SJSA1 (cell line): ENCODE measurements around the gene CD74. TPM values are rescaled to one million over a fixed set of nuclear protein-coding genes. Genes with fewer than 3 reads are reported as not detected.

Experiments used
- DNase-seq, 2 experiments: peaks; one replicate each; pipeline ENCODE4 v3.0.0-alpha.2; 2015 to 2020; ENCODE audit warnings: low spot score in 2 of 2, low read depth in 1 of 2
- H3K27ac ChIP-seq: fragments of 250-450 bp; sonication (Bioruptor Pico); 2 replicates; pipeline ENCODE4 v1.5.1; 2020; ENCODE audit warnings: mild to moderate bottlenecking, moderate library complexity
- H3K27me3 ChIP-seq: fragments of 250-450 bp; sonication (Bioruptor Pico); replicated peaks from 2 replicates; pipeline ENCODE4 v1.5.1; 2020; ENCODE audit warnings: mild to moderate bottlenecking, moderate library complexity
- H3K36me3 ChIP-seq: fragments of 250-450 bp; sonication (Bioruptor Pico); 2 replicates; pipeline ENCODE4 v1.5.1; 2020; ENCODE audit warnings: mild to moderate bottlenecking
- H3K4me1 ChIP-seq: fragments of 250-450 bp; sonication (Bioruptor Pico); replicated peaks from 2 replicates; pipeline ENCODE4 v1.6.1; 2021; ENCODE audit warnings: mild to moderate bottlenecking
- H3K4me3 ChIP-seq: fragments of 250-450 bp; sonication (Bioruptor Pico); 2 replicates; pipeline ENCODE4 v1.5.1; 2020; ENCODE audit warnings: mild to moderate bottlenecking
- H3K9me3 ChIP-seq: fragments of 250-450 bp; sonication (Bioruptor Pico); replicated peaks from 2 replicates; pipeline ENCODE4 v1.5.1; 2020; ENCODE audit warnings: mild to moderate bottlenecking
- total RNA-seq: library from RNA; depleted of rRNA; stranded (reverse); fragments of >200 nt; shearing (Covaris generic); gene quantifications from 2 replicates; pipeline ENCODE4 v1.2.3, GENCODE V29; 2014

CD74 gene
- total RNA-seq, 1 experiment from 2014 or later, result not detected

DNA sequence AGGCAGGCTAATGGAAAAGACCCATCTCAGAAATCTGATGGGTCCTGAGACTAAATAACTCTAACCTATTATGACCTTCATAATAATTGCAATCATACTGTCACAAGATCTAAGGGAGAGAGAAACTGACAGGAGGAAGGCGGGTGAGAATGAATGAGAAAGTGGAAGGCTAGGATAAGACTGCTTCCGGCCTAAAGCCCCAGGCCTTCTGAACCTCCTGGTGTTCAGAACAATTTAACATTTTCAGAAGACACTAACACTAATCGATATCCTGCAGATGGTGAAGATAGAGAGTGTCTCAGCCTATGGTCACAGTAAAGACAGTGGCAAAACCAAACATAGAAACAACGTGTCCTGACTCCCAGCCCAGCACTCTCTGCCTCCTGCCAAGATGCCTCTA is 35.6 kb upstream of the CD74 start:
- H3K9me3 ChIP-seq, result no peaks in the 10 kb centered on the region
- H3K4me3 ChIP-seq, result peak overlapping the region; percentile 71
- DNase-seq, result no peak
- H3K4me1 ChIP-seq, result peaks cover 10% of the 10 kb centered on the region
- no peaks in the 10 kb centered on the region for H3K27me3 ChIP-seq
- H3K27ac ChIP-seq, result peak overlapping the region; percentile 98; the same call in 1 of the 2 replicates
- peaks cover 62% of the 10 kb centered on the region for H3K36me3 ChIP-seq

DNA sequence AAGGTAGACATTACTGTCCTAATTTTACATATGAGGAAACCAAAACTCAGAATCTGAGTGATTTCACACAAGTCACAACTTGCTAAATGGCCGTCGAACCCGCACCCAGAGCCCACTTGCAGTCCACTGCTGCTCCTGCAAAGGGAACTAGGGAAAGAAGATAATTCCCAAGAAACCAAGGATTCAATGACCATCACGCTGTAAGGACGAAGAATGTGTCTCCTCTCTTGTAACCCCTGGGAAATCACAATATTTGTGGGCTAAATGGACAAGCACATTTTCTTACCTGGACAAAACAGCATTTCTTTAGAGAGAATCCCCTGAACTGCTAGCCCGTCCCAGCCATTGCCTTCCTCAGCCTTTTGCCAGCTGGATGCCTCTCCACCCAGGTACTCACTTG is 34.5 kb upstream of the CD74 start:
- Histone ChIP-seq H3K4me3 (no peak overlapping the region), H3K9me3 (no peaks in the 10 kb centered on the region), H3K27me3 (no peaks in the 10 kb centered on the region), H3K36me3 (peaks cover 73% of the 10 kb centered on the region), H3K4me1 (peaks cover 10% of the 10 kb centered on the region), H3K27ac (no peak overlapping the region)
- no peak for DNase-seq

DNA sequence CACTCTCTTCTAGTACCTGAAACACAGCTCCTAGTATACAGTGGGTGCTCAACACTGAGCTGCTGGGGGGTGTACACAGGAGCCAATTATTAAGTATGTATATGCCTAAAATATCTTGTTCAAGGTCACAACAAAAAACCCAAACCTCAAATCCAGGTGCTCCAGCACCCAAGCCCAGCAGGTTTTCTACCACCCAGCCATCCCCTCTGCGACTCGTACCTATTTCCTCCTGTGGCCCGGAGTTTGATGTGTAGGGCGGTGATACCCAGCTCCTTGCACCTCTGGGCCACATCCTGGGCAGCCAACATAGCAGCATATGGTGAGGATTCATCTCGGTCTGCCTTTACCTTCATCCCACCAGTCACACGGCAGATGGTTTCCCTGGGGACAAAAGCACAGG is 33.9 kb upstream of the CD74 start:
- H3K4me3 ChIP-seq, result no peak overlapping the region
- H3K9me3 ChIP-seq, result no peaks in the 10 kb centered on the region

DNA sequence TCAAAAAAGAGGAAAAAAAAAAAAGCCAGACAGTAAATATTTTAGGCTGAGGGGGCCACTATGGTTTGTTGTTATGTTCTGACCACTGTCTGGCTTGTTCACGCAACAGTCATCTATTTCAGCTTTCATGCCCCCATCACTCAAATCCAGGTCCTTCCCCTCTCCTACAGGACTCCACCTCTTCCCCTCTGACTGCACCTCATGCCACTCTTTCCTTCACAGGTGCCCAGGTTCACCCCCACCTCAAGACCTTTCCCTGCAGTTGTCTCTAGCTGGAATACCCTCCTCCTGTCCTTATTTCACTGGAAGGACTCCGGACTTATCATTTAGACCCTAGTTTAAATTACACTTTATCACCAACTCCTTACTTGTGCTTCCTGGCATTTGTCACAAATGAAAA is 33.4 kb upstream of the CD74 start:
- Histone ChIP-seq H3K27me3 (no peaks in the 10 kb centered on the region), H3K36me3 (peaks cover 84% of the 10 kb centered on the region), H3K4me1 (peaks cover 10% of the 10 kb centered on the region), H3K27ac (no peak overlapping the region), H3K9me3 (no peaks in the 10 kb centered on the region), H3K4me3 (no peak overlapping the region)
- DNase-seq, result no peak

More for the DNA sequence above, 33.9 kb upstream of the CD74 start:
- Histone ChIP-seq H3K4me1 (peaks cover 10% of the 10 kb centered on the region), H3K27me3 (no peaks in the 10 kb centered on the region), H3K36me3 (peaks cover 79% of the 10 kb centered on the region), H3K27ac (no peak overlapping the region)
- no peak for DNase-seq

DNA sequence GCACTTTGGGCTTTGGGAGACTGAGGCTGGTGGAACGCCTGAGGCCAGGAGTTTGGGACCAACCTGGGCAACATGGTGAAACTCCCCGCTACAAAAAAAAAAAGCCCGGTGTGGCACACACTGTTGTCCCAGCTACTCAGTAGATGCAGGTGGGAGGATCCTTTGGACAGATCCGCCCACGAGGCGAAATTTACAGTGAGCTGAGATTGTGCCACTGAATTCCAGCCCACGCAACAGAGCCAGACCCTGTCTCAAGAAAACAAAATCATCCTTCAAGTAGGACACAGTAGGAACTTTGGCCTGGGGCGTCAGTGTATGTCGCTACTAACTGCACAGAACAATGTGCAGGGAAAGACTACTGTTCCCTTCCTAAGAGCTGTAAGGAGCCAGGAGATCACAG is 32.1 kb upstream of the CD74 start:
- no peak for DNase-seq
- Histone ChIP-seq H3K36me3 (peaks cover 85% of the 10 kb centered on the region), H3K4me1 (peaks cover 10% of the 10 kb centered on the region), H3K4me3 (no peak overlapping the region), H3K27me3 (no peaks in the 10 kb centered on the region), H3K9me3 (no peaks in the 10 kb centered on the region), H3K27ac (no peak overlapping the region)

DNA sequence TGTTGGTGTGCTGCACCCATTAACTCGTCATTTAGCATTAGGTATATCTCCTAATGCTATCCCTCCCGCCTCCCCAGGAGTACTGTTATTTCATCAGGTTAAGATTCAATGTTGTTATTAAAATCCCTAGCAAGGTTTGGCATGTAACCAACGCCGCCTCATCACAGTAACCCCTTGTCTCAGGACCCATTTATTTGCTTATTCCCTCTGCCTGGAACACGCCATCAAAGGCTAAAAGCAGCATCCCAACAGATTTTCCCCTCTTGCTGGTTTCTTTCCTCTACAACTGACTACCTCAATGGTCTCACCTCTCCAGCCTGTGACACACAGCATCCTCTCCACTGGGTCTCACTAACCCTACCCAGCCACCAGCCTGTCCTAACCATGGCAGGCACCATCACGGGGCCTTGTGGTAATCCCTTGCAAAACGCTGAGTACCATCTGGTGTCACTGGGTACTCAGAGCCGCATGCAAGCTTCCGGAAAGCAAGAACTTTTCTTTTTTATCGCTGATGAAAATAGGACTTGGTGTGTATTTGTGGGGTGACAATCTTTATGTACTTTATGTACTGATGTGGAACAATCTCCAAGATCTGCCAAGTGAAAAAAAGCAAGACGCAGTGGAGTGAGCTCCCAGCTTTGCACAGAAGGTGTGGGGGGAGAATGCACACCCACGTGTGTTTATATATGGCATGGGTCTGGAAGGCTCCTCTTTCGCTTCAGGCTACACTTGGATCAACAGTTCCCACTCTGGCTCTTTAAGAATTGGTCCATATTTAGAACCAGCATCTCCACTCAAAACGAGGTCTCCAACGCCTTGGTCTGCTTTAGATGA is 30.7 kb upstream of the CD74 start:
- DNase-seq, result no peak
- Histone ChIP-seq H3K27me3 (no peaks in the 10 kb centered on the region), H3K27ac (no peak overlapping the region), H3K4me3 (no peak overlapping the region), H3K9me3 (no peaks in the 10 kb centered on the region), H3K36me3 (peaks cover 75% of the 10 kb centered on the region), H3K4me1 (peaks cover 9% of the 10 kb centered on the region)

DNA sequence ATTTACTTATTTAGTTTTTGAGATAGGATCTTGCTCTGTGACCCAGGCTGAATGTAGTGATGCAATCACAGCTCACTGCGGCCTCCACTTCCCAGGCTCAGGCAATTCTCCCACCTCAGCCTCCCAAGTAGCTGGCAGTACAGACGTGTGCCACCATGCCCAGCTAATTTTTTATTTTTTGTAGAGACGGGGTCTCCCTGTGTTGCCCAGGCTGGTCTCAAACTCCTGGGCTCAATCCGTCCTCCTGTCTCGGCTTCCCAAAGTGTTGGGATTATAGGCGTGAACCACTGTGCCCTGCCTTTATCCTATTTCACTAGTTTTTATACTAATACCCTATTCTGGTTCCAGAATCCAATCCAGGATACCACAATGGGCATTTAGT is 30.0 kb upstream of the CD74 start:
- Histone ChIP-seq H3K36me3 (peaks cover 67% of the 10 kb centered on the region), H3K27me3 (no peaks in the 10 kb centered on the region), H3K4me3 (no peak overlapping the region), H3K4me1 (peaks cover 1% of the 10 kb centered on the region), H3K27ac (no peak overlapping the region), H3K9me3 (no peaks in the 10 kb centered on the region)
- DNase-seq, result no peak

DNA sequence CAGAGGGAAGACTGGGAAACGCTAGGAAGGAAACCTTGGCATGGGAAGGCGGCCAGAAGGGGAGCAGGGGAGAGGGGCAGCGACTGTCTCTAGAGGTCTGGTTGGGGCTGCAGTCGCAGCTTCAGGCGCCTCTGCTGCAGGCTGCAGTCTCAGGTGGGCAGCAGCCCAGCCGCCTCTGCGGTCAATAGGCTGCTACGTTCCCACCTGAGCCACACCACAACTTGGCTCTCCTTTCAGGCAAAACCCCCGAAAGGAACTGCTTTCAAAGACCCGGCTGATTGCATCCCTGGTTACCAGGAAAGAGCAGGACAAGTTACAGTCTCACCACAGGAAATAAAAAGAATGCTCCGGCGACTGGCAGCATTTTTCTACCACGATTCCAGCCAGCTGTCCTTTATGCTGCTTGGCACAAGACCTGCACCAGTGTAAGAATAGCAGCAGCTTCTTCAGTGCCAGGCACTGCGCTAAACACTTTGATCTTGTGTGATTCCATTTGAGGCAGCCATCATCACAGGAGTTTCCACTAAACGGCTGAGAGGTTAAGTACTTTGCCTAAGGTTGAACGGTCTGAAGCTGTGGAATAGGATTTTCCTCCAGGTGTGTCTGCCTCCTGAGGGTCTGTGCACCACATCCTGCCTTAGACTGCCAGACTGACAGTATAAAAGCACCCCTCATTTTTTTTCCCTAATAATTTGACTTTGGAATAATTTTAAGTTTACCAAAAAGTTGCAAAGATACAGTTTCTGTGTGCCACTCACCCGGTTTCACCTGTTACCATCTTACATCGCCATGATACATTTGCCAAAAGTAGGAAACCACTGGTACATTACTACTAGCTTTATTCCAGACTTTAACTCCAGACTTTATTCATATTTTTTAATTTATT is 29.3 kb upstream of the CD74 start:
- Histone ChIP-seq H3K9me3 (no peaks in the 10 kb centered on the region), H3K27me3 (no peaks in the 10 kb centered on the region), H3K4me3 (no peak overlapping the region), H3K27ac (no peak overlapping the region), H3K4me1 (no peaks in the 10 kb centered on the region), H3K36me3 (peaks cover 61% of the 10 kb centered on the region)
- no peak for DNase-seq

DNA sequence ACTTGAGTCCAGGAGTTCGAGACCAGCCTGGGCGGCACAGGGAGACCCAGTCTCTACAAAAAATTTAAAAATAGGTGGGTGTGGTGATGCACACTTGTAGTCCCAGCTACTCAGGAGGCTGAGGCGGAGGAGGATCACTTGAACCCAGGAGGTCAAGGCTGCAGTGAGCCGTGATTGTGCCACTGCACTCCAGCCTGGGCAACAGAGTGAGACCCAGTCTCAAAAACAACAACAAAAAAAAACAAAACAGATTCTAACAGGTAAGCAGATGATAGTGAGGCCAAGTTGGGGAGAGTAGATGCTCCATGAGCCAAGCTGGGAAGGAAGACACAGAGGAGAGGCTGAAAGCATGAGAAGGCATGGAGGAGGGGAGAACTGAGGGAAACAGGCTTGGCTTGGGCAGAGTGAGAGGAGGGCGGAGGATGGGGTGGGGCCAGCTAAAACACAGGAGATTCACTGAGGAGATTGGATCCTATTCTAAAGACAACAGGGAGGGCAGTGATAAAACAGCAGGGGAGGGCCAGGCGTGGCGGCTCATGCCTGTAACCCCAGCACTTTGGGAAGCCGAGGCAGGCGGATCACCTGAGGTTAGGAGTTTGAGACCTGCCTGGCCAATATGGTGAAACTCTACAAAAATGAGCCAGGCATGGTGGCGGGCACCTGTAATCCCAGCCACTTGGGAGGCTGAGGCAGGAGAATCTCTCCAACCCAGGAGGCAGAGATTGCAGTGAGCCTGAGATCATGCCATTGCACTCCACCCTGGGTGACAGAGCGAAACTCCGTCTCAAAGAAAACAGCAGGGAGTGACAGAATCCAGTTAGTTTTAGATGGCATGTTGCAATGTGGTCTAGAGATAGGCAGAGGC is 28.5 kb upstream of the CD74 start:
- no peak for DNase-seq
- Histone ChIP-seq H3K36me3 (peaks cover 52% of the 10 kb centered on the region), H3K4me3 (no peak overlapping the region), H3K27ac (no peak overlapping the region), H3K27me3 (no peaks in the 10 kb centered on the region), H3K9me3 (no peaks in the 10 kb centered on the region), H3K4me1 (peaks cover 4% of the 10 kb centered on the region)

DNA sequence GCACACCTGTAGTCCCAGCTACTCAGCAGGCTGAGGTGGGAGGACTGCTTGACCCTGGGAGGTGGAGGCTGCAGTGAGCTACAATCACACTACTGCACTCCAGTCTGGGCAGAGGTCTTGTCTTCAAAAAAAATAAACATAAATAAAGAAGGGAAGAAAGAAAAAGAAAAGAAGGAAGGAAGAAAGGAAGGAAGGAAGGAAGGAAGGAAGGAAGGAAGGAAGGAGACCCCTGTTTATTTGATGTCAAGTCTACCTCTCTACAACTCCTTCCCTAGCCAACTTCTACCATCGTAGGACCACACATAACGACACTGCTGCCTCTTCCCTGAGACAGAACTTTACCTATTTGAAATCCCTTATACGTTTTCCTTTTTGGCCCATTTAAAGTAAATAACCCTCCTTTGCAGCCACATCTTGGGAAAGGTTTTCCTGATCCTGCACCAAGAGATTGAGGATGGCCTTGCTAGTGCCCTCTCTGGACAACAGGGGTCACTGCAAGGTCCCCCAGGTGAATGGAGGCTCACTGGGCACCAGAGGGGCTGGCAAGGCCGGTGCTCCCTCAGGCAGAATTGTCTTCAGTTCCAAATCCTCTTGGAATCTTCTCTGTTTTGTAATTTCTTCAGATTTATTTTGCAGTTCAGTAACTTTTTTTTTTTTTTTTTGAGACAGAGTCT is 26.3 kb upstream of the CD74 start:
- H3K9me3 ChIP-seq, result no peaks in the 10 kb centered on the region
- DNase-seq, result peak; percentile 41 to 71
- no peak overlapping the region for H3K4me3 ChIP-seq
- peaks cover 30% of the 10 kb centered on the region for H3K36me3 ChIP-seq
- H3K4me1 ChIP-seq, result peaks cover 15% of the 10 kb centered on the region
- H3K27ac ChIP-seq, result no peak overlapping the region
- H3K27me3 ChIP-seq, result no peaks in the 10 kb centered on the region

DNA sequence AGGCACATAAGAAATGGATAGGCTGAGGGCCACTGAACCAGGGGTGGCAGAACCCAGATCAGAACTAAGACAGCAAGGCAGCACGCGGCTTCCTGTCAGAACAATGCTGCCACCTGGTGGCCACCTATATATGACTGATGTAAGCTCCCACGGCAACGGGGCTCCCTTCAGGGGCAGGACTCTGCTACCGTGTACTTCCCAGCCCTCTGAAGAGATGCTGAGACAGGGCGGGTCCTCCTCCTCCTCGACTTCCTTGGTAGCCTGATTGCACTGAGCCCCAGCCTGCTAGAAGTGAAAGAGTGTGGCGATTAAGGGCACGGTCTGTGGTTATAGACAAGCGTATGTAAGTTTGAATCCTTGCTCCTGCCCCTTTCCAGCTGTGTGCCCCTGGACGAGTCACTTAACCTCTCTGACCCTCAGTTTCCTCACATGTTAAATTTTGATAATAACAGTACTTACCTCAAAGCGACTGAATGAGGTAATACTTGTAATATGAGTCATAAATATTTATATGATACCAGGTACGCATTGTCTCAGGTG is 23.5 kb upstream of the CD74 start:
- DNase-seq, result peak; percentile 78 to 95
- H3K4me3 ChIP-seq, result no peak overlapping the region

DNA sequence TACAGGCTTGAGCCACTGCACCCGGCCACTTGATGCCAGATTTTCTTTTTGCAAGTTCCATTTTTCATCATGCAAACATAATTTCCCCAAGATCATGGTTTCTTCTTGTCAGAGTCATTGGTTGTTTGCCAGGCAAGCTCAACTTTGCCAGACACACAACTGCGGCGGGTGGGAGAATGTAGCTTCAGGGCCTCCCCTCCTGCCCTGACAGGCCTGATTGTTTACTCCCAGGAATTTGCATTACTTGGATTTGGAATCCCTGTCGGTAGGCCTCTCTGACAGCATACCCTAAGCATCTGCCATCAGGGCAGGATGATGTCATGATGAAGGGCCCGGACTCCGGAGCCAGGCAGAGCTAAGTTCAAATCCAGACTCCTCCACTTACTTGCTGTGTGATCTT is 21.8 kb upstream of the CD74 start:
- Histone ChIP-seq H3K27me3 (no peaks in the 10 kb centered on the region), H3K4me3 (no peak overlapping the region), H3K4me1 (peaks cover 15% of the 10 kb centered on the region), H3K27ac (no peak overlapping the region), H3K36me3 (no peaks in the 10 kb centered on the region), H3K9me3 (no peaks in the 10 kb centered on the region)
- DNase-seq, result peak; percentile 71 to 78

More for the DNA sequence above, 23.5 kb upstream of the CD74 start:
- Histone ChIP-seq H3K36me3 (peaks cover 2% of the 10 kb centered on the region; the same call in 1 of the 2 replicates), H3K9me3 (no peaks in the 10 kb centered on the region), H3K4me1 (peaks cover 15% of the 10 kb centered on the region), H3K27ac (no peak overlapping the region), H3K27me3 (no peaks in the 10 kb centered on the region)

DNA sequence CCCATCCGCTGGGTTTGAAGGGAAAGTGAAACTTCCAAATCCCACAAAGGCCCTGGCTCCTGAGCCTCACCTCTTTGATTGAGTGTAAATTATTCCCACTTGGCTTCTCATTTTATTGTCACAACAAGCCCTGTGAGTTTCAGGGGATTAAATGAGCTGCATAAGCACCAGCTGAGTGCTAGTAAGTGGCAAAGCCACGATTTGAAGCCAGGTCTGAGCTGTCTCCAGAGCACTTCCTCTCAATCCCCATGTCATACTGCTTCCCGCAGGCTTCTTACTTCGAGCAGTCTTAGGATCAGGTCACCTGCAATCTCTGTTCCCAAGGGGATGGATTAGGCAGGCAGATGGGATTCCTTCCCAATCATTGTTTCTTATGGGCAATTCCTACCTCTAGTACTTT is 18.9 kb upstream of the CD74 start:
- H3K4me1 ChIP-seq, result peaks cover 15% of the 10 kb centered on the region
- H3K27me3 ChIP-seq, result no peaks in the 10 kb centered on the region
- no peak for DNase-seq
- no peak overlapping the region for H3K27ac ChIP-seq
- no peak overlapping the region for H3K4me3 ChIP-seq
- H3K36me3 ChIP-seq, result no peaks in the 10 kb centered on the region
- no peaks in the 10 kb centered on the region for H3K9me3 ChIP-seq
